Posterior cingulate gyrus (tissue), 11 donors: ENCODE measurements around the gene SLC45A3.
A peak's percentile ranks its signal among the peaks of the same experiment; 100 is the strongest.

Experiments used
- DNase-seq, 10 donors: peaks; one replicate each; pipeline versions ENCODE4 v3.0.0 to v3.0.0-alpha.2; 2020 to 2021; ENCODE audit warnings: mixed read lengths in 3 of 10
- intact Hi-C: fragments of 100-400 bp; cut with DNase I; formaldehyde crosslinking; loops from one replicate; pipeline ENCODE4 v1.15.1; 2023

Gene SLC45A3

DNA sequence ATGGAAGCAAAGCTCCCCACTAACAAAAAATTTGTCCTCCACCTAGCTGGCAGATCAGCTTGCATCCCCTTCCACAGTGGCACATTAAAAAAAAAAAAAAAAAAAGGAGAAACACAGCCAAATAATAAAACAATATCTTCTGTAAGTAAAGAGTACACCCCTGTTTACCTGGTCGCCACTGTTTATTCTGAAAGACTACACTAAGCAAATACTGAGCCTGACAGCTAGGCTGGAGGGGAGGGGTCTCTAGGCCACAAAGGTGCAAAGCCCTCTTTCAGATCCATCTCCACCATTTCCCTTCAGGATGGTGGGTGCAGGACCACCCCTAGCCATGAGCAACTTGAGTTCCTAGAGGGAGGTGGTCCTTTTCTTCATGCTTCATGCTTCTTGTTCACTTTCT lies 22.8 kb upstream of the SLC45A3 start:
- DNase-seq: no peak
- intact Hi-C loops: no loop called here

DNA sequence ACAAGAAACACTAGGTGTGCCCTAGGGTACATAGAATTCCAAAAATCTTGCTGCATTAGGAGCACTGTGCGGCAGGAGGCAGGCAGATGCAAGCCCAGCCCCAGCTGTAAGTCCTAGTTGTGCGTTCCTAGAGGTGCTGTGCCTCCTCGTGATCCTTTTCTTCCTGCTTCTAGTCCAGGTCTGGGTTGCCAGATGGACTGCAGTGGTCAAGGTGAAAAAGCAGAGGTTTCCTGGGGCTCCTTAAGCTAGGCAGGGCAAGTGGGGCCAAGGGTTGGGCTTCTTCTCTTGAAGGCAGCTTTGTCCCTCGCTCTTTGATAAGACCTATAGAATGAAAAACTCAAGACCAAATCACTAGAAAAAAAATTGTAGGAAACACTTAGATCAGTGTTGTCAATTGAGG lies 21.6 kb upstream of the SLC45A3 start:
- intact Hi-C loops: no loop called here
- no peak for DNase-seq

DNA sequence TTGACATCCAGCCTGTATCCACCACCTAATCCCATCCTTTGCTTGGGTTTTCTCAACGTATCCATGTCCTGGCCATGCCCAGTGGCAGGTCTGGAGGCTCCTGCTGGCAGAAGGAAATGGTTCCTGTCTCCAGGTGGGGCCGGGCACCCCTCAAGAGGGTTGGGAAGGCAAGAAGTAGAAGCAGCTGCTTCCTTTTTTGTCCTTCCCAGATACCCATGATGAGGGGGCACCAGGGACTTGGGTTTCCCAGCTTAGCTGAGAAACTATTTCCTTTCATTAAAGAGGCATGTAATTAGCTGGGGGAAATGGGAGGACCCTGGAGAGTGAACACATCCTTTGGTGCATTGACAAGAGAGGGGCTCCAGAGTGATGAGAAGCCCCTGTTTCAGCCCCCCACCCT lies 21.1 kb upstream of the SLC45A3 start:
- intact Hi-C loops: no loop called here
- DNase-seq: no peak

DNA sequence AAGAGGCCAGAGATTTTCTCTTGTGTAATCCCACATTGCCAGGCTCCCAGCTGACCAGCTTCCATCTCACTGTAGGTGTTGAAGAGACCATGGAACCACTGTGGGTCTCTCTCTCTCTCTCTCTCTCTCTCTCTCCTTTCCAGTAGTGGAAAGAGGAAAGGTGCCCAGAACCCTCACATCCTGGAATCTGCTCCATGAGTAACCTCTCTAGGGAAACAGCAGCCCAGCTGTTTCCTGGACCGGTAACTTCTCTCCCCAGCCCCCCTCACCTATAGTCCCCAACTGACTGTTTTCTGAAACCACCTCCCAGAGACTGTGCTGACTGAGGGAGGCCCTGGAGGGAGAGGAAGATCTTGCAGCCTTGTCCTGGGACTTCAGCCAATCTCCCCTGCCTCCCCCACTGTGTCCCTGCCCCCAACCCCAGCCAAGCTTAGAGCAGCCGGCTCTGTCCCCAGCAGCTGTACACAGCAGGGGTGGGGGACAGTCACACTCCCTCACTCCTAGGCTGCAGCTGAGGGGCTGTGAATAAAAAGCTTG lies 20.6 kb upstream of the SLC45A3 start:
- intact Hi-C loops: no loop called here
- DNase-seq: peak in 3 of 10 donors; percentile 16 to 48 (median 39)

DNA sequence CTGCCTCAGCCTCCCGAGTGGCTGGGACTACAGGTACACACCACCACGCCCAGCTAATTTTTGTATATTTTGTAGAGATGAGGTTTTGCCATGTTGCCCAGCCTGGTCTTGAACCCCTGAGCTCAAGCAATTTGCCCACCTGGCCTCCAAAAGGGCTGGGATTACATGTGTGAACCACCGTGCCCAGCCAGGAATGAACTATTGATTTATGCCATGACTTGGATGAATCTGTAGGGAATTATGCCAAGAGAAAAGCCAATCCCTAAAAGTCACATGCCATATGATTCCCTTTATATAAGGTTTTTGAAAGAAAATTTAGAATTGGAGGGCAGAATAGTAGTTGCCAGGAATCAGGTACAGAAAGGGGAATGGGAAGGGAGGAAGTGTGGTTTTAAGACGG lies 19.1 kb upstream of the SLC45A3 start:
- intact Hi-C loops: no loop called here
- DNase-seq: no peak

DNA sequence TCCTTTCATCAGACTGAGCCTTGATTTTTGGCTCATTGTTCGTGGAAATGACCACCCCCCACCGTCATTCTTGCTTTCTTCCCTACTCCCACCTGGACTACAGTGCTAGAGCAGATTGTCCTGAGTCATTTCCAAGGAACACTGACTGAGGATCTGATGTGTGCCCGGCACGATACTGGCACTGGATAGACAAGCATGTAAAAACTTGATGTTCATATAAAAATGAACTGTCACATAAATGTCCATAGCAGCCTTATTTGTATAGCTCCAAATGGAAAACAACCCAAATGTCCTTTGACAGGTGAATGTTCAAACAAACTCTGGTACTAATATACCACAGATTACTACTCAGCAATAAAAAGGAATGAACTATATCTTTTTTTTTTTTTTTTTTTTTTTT lies 18.6 kb upstream of the SLC45A3 start:
- intact Hi-C loops: no loop called here
- DNase-seq: no peak

DNA sequence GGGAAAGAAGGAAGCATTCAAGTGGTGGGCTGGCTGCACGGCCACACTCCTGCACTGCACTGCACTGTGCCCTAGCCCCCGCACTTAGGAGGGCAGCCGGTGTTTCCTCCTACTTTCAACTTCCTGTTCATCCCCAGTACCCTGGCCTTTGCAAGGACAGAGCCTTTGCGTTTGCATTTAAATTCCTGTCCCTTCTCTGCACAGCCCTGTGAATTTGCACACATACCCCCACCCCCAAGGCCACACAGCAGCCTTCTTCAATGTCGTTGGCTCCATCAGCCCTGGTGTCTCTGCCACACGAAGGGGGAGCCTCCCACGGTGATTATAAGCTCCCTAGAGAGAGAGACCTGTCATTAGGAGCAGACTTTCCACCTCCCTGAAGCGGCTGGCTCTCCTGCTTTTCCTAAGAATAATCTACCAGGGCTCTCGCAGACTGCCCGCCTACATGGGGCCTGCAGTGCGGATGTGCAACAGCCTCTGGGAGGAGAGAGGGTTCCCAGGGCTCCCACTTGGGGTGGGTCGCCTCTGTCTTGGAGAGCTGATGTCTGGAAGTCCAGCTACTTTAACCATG lies 13.2 kb upstream of the SLC45A3 start:
- intact Hi-C loops: no loop called here
- DNase-seq: peak in 3 of 10 donors; percentile 15 to 84 (median 39)

DNA sequence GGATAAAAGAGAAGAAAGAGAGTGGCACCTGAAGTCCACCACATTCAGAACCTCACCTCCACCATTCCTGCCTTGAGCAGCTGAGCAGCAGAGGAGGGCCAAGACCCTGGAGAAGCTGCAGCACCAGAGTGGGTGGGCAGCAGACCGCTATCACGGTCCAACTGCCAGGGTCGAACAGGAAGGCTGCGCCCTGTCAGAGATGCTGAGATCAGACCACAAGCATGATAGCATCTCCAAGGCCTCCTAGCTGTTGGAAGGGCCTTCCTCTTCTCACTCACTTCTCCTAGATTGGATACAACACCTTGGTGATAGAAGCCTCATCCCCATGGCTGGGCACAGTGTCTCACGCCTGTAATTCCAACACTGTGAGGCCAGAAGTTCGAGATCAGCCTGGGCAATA lies 12.1 kb upstream of the SLC45A3 start:
- DNase-seq: no peak
- intact Hi-C loops: no loop called here

DNA sequence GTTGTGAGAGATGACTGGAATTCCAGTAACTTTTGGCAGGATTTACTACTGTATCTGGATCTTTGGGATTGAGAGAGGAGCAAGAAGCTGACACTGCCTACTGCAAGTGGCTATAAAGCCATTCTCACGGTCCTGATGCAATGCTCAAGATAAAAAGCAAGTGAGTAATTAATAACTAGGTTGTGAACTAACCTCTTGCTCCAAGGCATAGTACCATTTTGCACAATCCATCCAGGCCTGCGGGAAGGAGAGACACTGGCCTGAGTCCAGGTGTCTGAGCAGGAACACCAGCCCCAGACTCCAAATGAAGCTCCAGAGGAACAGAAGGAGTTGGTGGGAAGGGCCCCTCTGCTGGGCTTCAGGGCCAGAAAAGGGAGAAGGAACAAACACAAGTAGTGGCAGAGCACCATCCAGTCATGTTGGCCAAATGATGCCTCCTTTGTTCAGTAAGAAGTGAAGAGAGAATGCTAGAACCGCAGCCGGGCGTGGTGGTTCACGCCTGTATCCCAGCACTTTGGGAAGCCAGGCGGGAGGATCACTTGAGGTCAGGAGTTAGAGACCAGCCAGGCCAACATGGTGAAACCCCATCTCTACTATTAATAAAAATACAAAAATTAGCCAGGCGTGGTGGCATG lies 9.9 kb upstream of the SLC45A3 start:
- intact Hi-C loops: no loop called here
- DNase-seq: no peak

DNA sequence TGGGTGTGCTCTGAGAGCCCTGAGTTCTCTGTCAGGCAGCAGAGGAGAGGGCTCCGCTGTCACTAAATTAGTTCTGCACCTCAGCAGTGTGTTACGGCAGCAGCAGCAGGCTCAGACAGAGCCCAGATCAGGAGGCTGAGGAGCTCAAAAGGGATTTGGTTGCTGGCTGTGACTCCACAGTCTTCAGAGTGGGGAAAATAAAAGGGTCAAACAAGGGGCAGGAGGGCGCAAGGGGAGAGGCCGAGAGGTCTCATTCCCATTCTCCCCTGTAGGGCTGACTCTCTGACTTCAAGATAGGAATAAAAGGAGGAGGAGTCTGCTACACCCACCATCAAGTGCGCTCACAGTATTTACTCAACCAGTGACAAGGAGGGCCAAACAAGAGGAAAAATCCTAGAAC lies 9.2 kb upstream of the SLC45A3 start:
- no peak for DNase-seq
- intact Hi-C loops: no loop called here

DNA sequence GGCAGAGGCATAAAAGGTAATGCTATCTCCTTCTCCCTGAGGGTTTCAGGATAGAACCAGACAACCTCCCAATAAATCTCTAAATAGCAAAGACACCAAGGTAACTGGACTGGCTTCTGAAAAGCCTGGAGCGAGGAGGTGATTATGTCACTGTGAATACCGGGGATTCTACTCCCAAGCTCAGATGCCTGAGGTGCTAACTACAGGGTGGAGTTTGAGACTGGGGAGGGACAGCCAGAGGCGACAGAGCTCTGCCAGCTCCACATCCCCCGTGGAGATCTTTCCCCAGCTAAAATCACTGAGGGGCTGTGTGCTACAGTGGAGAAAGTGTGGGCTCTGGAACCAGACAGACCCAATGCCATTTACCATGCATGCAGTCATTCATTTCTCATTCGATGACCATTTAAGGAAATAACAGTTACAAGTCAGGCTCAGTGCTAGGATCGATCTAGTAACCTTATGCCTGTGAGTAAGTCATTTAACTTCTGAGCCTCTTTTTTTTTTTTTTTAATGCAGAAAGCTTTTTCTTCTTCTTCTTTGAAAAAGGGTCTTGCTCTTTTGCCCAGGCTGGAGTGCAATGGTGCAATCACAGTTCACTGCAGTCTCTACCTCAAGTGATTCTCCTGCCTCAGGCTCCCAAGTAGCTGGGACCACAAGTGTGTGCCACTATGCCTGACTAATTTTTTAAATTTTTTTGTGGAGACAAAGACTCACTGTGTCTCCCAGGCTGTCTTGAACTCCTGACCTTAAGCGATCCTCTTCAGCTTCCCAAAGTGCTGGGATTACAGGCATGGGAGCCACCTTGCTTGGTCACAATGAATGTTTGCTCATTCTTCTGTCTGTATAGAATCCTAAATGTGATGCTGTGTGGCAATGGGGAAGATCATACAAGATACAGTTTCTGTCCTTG lies 8.1 kb upstream of the SLC45A3 start:
- DNase-seq: peak in 1 of 10 donors; percentile 33
- intact Hi-C loops: no loop called here

DNA sequence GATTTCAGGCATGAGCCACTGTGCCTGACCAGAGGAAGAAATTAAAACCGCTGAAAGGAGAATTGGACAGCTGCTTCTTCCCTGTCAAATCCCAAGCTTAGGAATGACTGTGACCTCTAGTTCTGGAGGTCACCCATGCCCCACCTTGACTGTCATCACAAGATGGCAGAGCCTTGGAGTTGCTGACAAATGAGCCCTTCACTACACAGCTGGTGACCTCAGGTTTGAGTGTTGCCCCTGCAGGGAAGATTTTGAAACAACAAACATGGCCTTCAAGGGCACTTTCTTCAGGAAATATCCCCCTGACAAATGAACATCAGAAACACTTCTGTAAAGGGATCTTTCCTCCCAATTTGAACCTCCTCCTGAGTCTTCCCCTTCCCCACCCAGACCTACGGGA lies 6.9 kb upstream of the SLC45A3 start:
- intact Hi-C loops: no loop called here
- DNase-seq: peak in 1 of 10 donors; percentile 9

DNA sequence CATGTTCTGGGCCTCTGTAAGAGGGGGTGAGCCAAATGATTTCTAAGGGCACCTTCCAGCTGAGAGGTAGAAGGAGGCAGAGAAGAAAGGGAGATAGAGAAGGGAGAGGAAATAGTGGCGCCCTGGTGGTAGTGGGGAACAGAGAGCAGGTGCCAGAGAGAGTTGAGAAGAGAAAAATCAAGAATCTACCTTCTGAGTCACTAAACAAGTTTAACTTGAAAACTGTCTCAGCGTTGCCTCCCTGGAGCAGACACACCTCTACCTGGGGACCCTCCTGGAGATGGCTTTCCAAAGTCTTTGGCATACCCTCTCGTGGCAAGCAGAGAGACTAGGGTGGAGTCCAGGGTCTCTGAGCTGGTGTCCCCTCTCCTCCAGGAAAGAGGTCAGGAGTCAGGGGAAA lies 1.1 kb upstream of the SLC45A3 start:
- intact Hi-C loops: no loop called here
- DNase-seq: peak in 1 of 10 donors; percentile 14

DNA sequence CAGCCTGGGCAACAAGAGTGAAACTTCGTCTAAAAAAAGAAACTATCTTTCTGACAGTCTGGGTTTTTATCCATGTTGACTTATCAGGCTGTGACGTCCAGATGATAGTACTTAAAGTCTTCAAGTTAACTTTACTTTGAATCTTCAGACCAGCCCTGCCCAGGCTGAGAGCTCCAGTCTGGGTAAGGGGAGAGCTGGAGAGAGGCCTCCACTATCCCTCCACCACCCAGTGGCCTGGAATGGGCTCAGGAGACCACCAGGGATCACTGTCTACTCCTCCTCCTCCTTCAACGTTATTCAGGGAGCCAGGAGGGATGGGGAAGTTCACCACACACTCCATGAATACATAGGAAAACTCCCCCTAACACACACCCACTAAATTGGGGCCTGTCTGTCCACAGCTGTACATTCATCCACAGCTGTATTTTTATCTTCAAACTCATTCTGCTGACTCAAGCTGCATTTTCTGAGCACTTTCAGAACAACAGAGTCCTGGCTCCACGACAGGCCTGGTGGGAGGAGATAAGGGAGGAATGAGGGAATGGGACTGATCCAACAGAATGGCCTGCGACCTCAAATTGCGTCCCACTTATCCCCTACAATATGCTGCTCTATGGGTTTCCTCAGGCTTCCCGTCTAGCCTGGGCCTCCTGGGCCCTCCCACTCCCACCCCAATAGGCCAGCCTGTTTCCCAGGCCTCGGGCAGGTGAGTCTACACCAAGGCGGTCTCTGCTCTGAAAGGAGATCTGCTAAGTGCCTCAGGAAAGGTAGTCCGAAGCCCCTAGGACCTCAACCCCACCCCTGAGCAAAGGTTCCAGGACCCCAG lies 1.8 kb downstream of the SLC45A3 start:
- DNase-seq: peak in 1 of 10 donors; percentile 35
- intact Hi-C loops: loop anchor here (5.0 kb wide), 1 partner anchor 34 kb away; no protein-coding TSS in a partner anchor

DNA sequence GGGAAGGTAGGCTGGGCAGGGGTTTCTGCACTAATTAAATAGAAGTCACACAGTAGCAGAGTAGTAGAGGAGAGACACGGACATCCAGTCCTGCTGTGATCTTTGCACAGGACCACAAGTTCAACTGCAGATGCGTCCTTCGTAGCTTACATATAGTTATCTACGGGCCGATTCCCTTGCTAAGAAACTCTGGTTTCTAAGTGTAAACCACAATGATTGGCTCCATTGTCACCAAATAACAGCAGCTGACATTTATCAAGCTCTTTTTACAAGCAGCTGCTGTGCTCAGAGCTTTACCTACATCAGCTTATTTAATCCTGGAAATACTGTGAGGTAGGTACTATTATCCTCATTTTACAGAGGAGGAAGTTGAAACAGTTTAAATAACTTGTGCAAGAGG lies 3.1 kb downstream of the SLC45A3 start:
- DNase-seq: no peak
- intact Hi-C loops: loop anchor here (5.0 kb wide), 1 partner anchor 35 kb away; no protein-coding TSS in a partner anchor

DNA sequence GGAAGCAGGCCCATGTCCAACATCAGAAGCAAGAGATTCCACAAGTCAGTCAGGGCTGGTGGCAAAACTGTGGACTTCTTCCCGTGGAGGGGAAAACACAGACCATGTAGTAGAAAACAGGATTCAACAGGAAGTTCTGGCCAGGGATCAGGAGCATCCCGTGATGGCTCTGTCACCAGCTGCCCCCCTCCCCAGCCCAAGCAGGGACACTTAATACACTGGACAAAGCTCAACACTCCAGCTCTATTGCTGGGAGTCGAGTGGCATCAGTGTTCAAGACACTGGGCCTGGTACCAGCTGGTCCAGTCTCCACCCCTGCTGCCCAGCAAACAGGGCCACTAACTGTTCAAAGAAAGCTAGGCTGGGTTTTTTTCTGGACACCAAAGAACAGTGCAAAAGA lies 3.7 kb downstream of the SLC45A3 start:
- intact Hi-C loops: loop anchor here (5.0 kb wide), 1 partner anchor 36 kb away; no protein-coding TSS in a partner anchor
- peak; percentile 55 to 97 (median 78) for DNase-seq

DNA sequence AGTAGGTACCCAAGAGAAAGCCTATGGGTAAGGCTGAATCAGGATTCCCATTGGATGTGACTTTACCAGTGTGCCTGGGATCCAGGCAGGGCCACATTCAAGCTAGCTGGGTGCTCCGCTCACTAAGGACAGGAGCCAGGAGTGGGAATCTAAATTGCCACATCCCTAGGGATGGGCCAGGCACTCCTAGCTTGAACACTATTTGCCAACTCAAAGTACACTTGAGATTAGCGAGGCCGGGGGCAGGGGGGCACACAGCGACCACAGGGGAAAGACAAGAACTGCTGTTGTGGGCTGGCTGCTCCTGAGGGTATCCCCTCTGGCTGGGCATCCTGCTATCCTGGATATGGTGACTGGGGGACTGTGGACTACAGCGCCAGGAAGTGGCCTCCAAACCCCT lies 4.3 kb downstream of the SLC45A3 start:
- intact Hi-C loops: loop anchor here (5.0 kb wide), 1 partner anchor 36 kb away; no protein-coding TSS in a partner anchor
- DNase-seq: peak in 1 of 10 donors; percentile 32

DNA sequence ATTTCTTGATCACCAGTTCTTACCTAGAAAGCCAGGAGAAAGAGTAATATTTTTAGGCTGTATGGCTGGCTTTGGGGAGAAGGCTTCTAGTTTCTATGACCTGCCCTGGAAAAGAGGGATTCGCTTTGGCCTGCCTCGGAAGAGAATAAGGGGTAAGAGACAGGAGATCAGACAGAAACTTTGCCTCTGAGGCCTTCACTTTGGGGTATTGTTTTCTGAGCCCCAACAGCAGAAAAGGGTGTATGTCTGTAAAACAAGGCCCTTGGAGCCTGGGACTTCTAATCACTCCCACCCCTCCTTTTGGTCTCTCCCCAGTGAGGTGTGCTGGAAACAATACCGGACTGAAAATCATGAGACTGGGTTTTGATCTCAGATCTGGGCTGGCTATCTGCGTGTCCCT lies 5.1 kb downstream of the SLC45A3 start:
- intact Hi-C loops: loop anchor here (5.0 kb wide), 1 partner anchor 37 kb away; no protein-coding TSS in a partner anchor
- no peak for DNase-seq

DNA sequence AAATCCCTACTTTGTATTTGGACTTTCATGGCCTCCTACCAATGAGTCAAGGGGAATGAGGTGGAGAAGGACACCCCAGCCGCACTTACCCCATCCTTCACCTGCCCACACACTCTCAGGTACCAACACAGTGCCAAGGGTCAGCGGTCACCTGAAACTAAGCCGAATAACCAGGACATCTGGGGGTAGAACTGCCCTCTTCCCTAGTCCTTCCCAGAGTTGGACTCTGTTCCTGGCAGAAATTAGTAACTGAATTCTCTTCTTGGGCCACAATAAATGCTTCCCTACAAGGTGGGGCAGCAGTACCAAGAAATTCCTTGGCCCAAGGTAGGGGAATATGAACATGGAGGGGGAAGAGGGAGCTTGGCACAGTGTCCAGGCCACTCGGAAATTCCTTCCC lies 7.3 kb downstream of the SLC45A3 start:
- no peak for DNase-seq
- intact Hi-C loops: no loop called here

DNA sequence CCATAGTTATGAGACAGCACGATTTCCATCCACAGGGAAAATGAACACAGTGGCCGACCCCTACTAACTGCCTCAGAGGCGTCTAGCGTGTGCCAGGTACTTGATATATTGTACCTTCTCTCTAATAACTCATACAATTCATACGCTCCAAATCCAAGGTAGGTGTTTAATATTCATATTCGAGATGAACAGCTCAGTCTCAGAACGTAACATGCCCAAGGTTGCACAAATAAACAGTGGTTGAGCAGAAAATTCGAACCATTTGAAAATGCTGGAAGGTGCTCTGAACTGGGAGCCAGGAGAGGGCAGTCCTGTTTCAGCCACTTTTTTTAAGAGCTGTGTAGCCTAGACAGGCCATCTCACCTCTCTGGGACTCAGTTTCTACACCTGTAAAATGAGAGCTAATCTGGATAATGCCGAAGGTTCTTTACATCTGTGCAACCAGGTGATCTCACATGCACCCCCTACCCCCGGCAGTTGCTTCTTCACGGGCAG lies 7.9 kb downstream of the SLC45A3 start:
- no peak for DNase-seq
- intact Hi-C loops: no loop called here
